Ishikawa (cell line): ENCODE measurements around the gene IFNW1.

ENCODE experiments used
- CEBPB ChIP-seq: IDR thresholded peaks from 2 replicates; pipeline ENCODE4 v1.6.1; 2012
- CREB1 ChIP-seq: IDR thresholded peaks from 2 replicates; pipeline ENCODE4 v1.6.1; 2012; ENCODE audit warnings: low read depth
- EGR1 ChIP-seq: IDR thresholded peaks from 2 replicates; pipeline ENCODE4 v1.6.1; 2012
- EP300 ChIP-seq: IDR thresholded peaks from 2 replicates; pipeline ENCODE4 v1.6.1; 2012; ENCODE audit warnings: borderline replicate concordance
- FOXM1 ChIP-seq: IDR thresholded peaks from 2 replicates; pipeline ENCODE4 v1.6.1; 2012; ENCODE audit warnings: low read depth, borderline replicate concordance
- NFIC ChIP-seq: IDR thresholded peaks from 2 replicates; pipeline ENCODE4 v1.6.1; 2012
- RAD21 ChIP-seq: IDR thresholded peaks from 2 replicates; pipeline ENCODE4 v1.6.1; 2012; ENCODE audit warnings: low read depth
- TAF1 ChIP-seq: IDR thresholded peaks from 2 replicates; pipeline ENCODE4 v1.6.1; 2012; ENCODE audit warnings: low read depth, mild to moderate bottlenecking
- TCF12 ChIP-seq: IDR thresholded peaks from 2 replicates; pipeline ENCODE4 v1.6.1; 2012; ENCODE audit warnings: low read depth
- TEAD4 ChIP-seq: IDR thresholded peaks from 2 replicates; pipeline ENCODE4 v1.6.1; 2012
- YY1 ChIP-seq: IDR thresholded peaks from 2 replicates; pipeline ENCODE4 v1.6.1; 2012; ENCODE audit warnings: low read depth
- ZBTB7A ChIP-seq: IDR thresholded peaks from 2 replicates; pipeline ENCODE4 v1.6.1; 2012; ENCODE audit warnings: low read depth
- TF ChIP-seq, protein P1 (sequence below): IDR thresholded peaks from 2 replicates; pipeline ENCODE4 v1.6.1; 2012
- TF ChIP-seq, protein P2 (sequence below): IDR thresholded peaks from 2 replicates; pipeline ENCODE4 v1.6.1; 2012; ENCODE audit warnings: low read depth, mild to moderate bottlenecking
- TF ChIP-seq, protein P3 (sequence below): IDR thresholded peaks from 2 replicates; pipeline ENCODE4 v1.6.1; 2012

IFNW1 gene

DNA sequence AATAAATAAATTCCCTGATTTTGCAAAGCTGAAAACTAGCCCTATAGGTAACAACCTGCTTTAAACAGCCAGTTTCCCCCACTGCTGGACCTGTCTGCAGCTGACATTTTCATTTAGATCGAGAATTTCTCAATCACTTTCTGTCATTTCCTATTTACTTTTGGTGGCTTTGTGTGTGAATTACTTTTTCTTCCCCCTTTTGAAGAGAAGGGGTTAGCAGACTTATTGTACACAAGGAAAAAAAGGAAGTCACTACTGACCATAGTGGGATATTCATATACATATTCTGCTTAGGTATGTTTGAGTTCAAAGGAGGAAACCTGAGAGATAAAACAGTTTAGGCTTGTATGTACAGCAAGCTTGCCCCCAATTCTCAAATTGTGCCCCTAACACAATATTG, 36.8 kb downstream of the IFNW1 start:
- TF ChIP-seq, protein P1, sequence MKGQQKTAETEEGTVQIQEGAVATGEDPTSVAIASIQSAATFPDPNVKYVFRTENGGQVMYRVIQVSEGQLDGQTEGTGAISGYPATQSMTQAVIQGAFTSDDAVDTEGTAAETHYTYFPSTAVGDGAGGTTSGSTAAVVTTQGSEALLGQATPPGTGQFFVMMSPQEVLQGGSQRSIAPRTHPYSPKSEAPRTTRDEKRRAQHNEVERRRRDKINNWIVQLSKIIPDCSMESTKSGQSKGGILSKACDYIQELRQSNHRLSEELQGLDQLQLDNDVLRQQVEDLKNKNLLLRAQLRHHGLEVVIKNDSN: no peak
- TF ChIP-seq YY1 (no peak), TAF1 (no peak), EP300 (no peak), CEBPB (no peak), FOXM1 (no peak), EGR1 (no peak), ZBTB7A (no peak), NFIC (no peak), CREB1 (no peak), RAD21 (no peak), TCF12 (no peak), TEAD4 (no peak)
- TF ChIP-seq, protein P2, sequence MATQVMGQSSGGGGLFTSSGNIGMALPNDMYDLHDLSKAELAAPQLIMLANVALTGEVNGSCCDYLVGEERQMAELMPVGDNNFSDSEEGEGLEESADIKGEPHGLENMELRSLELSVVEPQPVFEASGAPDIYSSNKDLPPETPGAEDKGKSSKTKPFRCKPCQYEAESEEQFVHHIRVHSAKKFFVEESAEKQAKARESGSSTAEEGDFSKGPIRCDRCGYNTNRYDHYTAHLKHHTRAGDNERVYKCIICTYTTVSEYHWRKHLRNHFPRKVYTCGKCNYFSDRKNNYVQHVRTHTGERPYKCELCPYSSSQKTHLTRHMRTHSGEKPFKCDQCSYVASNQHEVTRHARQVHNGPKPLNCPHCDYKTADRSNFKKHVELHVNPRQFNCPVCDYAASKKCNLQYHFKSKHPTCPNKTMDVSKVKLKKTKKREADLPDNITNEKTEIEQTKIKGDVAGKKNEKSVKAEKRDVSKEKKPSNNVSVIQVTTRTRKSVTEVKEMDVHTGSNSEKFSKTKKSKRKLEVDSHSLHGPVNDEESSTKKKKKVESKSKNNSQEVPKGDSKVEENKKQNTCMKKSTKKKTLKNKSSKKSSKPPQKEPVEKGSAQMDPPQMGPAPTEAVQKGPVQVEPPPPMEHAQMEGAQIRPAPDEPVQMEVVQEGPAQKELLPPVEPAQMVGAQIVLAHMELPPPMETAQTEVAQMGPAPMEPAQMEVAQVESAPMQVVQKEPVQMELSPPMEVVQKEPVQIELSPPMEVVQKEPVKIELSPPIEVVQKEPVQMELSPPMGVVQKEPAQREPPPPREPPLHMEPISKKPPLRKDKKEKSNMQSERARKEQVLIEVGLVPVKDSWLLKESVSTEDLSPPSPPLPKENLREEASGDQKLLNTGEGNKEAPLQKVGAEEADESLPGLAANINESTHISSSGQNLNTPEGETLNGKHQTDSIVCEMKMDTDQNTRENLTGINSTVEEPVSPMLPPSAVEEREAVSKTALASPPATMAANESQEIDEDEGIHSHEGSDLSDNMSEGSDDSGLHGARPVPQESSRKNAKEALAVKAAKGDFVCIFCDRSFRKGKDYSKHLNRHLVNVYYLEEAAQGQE: no peak
- TF ChIP-seq, protein P3, sequence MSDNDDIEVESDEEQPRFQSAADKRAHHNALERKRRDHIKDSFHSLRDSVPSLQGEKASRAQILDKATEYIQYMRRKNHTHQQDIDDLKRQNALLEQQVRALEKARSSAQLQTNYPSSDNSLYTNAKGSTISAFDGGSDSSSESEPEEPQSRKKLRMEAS: no peak

DNA sequence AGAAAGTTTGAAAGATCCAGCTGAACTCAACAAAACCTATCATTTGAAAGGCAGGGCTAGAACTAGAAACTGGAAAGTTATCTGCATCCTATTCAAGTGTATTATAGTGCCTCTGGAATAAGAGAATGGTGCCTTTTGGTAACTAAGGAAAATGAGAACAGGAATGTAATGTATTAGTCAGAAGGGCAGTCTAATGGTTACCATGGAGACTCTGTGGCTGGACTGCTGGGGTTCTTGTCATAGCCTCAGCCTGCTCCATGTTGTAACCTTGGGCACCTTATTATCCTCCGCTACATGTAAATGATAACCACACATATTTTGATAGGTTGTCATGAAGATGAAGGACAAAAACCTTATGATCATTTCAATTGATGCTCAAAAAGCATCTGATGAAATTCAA, 39.3 kb downstream of the IFNW1 start:
- no peak for TF ChIP-seq NFIC
- no peak for TF ChIP-seq ZBTB7A
- no peak for TF ChIP-seq EP300
- no peak for TF ChIP-seq TAF1
- TF ChIP-seq CEBPB: no peak
- no peak for TF ChIP-seq TCF12
- no peak for TF ChIP-seq CREB1

DNA sequence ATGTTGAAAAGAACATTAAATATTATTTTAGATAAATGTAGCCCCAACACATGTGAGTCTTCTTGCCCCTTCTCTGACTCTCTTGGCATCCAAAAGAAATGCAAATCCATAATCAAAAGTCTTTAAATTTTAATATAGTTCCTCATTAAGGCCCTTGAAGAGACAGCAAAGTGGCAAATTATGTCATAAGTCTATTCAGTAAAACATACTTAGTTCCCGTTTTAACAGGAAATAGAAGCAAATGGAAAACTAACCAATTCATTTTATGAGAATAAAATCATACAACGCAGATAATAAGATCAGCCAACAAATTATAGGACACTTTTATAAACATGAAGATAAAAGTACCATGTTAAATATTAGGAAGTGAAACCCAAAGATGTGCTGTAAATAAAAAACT, 43.8 kb downstream of the IFNW1 start:
- TF ChIP-seq, protein P1: no peak
- no peak for TF ChIP-seq RAD21
- TF ChIP-seq NFIC: no peak
- no peak for TF ChIP-seq EP300
- TF ChIP-seq CEBPB: no peak

DNA sequence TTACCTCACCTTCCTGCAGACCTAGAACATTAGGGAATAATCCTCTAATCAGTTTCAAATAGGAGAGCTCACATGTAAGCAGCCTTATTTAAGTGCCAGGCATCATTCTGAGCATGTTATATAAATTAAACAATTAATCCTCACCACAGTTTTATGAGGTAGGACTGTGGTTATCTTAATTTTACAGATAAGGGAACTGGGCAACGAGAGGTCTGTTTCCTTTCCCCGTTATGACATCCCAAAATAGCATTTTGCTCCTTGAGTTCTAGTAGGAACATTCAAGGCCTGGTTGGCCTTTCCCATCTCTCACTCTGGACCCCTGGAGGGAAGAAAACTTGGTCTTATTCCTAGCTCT, 44.8 kb downstream of the IFNW1 start:
- TF ChIP-seq ZBTB7A (no peak), EP300 (no peak), NFIC (no peak), RAD21 (no peak), EGR1 (no peak), CREB1 (no peak), TEAD4 (no peak), TCF12 (no peak), CEBPB (no peak)
- TF ChIP-seq, protein P3: no peak
- TF ChIP-seq, protein P1: no peak

DNA sequence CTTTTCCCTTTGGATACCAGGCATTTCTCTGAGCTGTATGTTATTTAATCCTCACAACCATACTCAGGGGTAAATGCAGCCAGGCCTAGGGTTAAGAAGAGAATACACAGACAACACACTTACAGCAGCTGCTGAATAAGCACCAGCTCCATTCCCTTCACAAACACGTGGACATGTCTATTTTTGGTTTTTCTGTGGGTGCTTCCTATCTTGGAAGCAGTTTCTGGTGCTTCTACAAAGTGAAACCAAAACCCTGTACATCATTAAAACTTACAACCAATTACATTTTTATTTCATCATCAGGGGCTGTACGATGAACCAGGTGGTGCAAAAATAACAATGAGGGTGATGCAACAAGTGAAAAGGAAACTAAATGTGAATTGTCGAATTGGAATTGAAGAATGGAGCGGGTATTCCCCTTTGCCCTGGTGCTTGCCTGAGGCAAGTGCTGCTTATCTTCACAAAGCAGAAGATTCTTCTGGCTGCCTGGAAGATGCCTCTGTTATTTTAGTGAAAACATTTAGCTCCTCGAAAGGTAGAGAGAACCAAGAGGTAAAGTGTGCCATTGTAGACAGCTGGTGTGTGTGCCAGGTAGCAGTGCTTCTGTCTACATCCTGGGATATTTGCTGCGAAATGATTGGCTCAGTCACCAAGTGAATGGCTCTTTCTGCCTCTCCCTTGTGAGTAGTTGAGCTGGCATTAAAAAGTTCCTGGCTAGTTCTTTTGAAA, 45.3 kb downstream of the IFNW1 start:
- peak; percentile 22; the same call in 1 of the 2 replicates for TF ChIP-seq CEBPB
- TF ChIP-seq RAD21: no peak

DNA sequence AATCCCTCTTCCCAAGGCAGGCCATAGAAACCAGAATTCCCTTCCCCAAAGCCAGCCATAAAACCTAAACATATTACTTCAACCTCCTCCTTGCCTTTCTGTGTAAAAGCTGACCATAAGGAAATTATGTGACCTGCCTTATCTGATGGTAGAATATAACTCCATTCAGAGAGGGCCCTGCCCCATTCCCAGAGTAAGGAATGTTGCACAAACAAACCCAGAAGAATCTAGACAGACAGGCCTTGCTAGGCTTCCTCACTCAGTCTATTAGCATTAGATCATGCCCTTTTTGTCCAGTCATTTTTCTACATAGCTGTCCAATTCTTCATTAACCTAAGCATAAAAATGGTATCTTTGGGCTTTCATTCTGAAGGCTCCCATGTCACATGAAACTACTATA, 46.1 kb downstream of the IFNW1 start:
- TF ChIP-seq YY1 (no peak), NFIC (no peak), EP300 (no peak), ZBTB7A (no peak), CREB1 (no peak), TAF1 (no peak), FOXM1 (no peak), CEBPB (no peak), EGR1 (no peak), TEAD4 (no peak)
- TF ChIP-seq, protein P3: no peak
- TF ChIP-seq, protein P1: no peak
- TF ChIP-seq, protein P2: no peak
